Gastroesophageal sphincter (tissue), 3 donors: ENCODE measurements around the gene PROB1.

Experiments used
- CTCF ChIP-seq, 4 experiments: fragments of 200-600 bp in 2 of 4; fragments of 450-650 bp in 2 of 4; sonication (generic) in 1 of 4; IDR thresholded peaks; one replicate each; pipeline ENCODE4 v1.5.1; 2017 to 2019; ENCODE audit warnings: antibody characterized with exemption in 4 of 4, mild to moderate bottlenecking in 2 of 4, moderate library complexity in 2 of 4
- POLR2A ChIP-seq, 2 donors: fragments of 450-650 bp; IDR thresholded peaks; one replicate each; pipeline ENCODE4 v1.6.1; 2017; ENCODE audit warnings: antibody characterized with exemption in 2 of 2, mild to moderate bottlenecking in 2 of 2, moderate library complexity in 1 of 2
- POLR2AphosphoS5 ChIP-seq: sonication (generic); formaldehyde crosslinking; IDR thresholded peaks from one replicate; pipeline ENCODE4 v1.6.1; 2017; ENCODE audit warnings: antibody characterized with exemption

- TF ChIP-seq CTCF (IDR thresholded peaks at IDR 0.05) (no peak), POLR2AphosphoS5 (no peak), POLR2A (IDR thresholded peaks at IDR 0.05) (no peak)
These were observed 31.4 kb upstream of the PROB1 start for GRCh38 chr5:139426203-139426885.
